22Rv1 (cell line): ENCODE data around the gene GPATCH8.
"Not testable (repeated sequence)": the region's sequence is repeated elsewhere in the genome, so short reads cannot be mapped to it uniquely, and the experiment has no call there.

Source experiments
- CTCF ChIP-seq: fragments of 450-650 bp; IDR thresholded peaks from 2 replicates; pipeline ENCODE4 v1.5.1; 2017; ENCODE audit warnings: mild to moderate bottlenecking
- ZFX ChIP-seq: fragments of 450-650 bp; IDR thresholded peaks from 2 replicates; pipeline ENCODE4 v1.6.1; 2017; ENCODE audit warnings: antibody characterized with exemption, borderline replicate concordance

DNA sequence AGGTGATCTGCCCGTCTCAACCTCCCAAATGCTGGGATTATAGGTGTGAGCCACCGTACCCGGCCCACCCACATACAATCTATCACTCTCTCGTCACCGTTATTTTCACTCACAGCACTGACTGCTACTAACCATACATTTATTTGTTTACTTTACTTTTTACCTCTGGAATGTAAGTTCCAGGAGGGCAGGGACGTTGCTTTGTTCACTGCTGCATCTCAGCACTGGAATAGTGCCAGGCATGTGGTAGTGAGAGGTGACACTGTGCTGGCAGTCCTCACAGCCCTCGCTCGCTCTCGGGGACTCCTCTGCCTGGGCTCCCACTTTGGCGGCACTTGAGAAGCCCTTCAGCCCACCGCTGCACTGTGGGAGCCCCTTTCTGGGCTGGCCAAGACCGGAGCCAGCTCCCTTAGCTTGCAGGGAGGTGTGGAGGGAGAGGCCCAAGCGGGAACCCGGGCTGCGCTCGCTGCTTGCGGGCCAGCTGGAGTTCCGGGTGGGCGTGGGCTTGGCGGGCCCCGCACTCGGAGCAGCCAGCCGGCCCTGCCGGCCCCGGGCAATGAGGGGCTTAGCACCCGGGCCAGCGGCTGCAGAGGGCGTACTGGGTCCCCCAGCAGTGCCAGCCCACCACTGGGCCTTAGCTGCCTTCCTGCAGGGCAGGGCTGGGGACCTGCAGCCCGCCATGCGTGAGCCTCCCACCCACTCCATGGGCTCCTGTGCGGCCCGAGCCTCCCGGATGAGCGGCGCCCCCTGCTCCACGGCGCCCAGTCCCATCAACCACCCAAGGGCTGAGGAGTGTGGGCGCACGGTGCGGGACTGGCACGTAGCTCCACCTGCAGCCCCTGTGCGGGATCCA, 134.6 kb downstream of the GPATCH8 start:
- TF ChIP-seq CTCF, ZFX: not testable (repeated sequence)
